Smooth muscle cell (in vitro differentiated cells): ENCODE data around the gene ZNF341. TPM values are rescaled to one million over a fixed set of nuclear protein-coding genes. Genes with fewer than 3 reads are reported as not detected.
"Not testable (repeated sequence)": the region's sequence is repeated elsewhere in the genome, so short reads cannot be mapped to it uniquely, and the experiment has no call there.

Experiments
- DNase-seq: peaks from one replicate; lab custom pipeline; 2025; ENCODE audit not compliant: unreplicated experiment; lab: John Stamatoyannopoulos, UW
- H2AFZ ChIP-seq: fragments of 200-600 bp; sonication (generic); 2 replicates; pipeline ENCODE4 v1.6.0; 2016; ENCODE audit warnings: antibody characterized with exemption, low read depth, mild to moderate bottlenecking
- H3F3A ChIP-seq: fragments of 200-600 bp; sonication (generic); 2 replicates; pipeline ENCODE4 v1.6.0; 2017; ENCODE audit warnings: antibody characterized with exemption, low read depth
- H3K27ac ChIP-seq: fragments of 200-600 bp; sonication (generic); 2 replicates; pipeline ENCODE4 v1.5.1; 2016; ENCODE audit warnings: low read depth, mild to moderate bottlenecking
- H3K27me3 ChIP-seq: fragments of 200-600 bp; sonication (generic); 2 replicates; pipeline ENCODE4 v1.6.1; 2016; ENCODE audit warnings: low read depth, mild to moderate bottlenecking
- H3K36me3 ChIP-seq: fragments of 200-600 bp; sonication (generic); 2 replicates; pipeline ENCODE4 v1.5.1; 2016; ENCODE audit warnings: low read depth
- H3K4me1 ChIP-seq: fragments of 200-600 bp; sonication (generic); 2 replicates; pipeline ENCODE4 v1.5.1; 2016; ENCODE audit warnings: low read depth
- H3K4me2 ChIP-seq: fragments of 200-600 bp; sonication (generic); 2 replicates; pipeline ENCODE4 v1.6.0; 2016; ENCODE audit warnings: mild to moderate bottlenecking
- H3K4me3 ChIP-seq: fragments of 200-600 bp; sonication (generic); 2 replicates; pipeline ENCODE4 v1.5.1; 2016; ENCODE audit warnings: mild to moderate bottlenecking
- H3K79me2 ChIP-seq: fragments of 200-600 bp; sonication (generic); 2 replicates; pipeline ENCODE4 v1.6.0; 2016; ENCODE audit warnings: low read depth, mild to moderate bottlenecking
- H3K9ac ChIP-seq: fragments of 200-600 bp; sonication (generic); 2 replicates; pipeline ENCODE4 v1.6.0; 2016; ENCODE audit warnings: low read depth
- H3K9me3 ChIP-seq: fragments of 200-600 bp; sonication (generic); replicated peaks from 2 replicates; pipeline ENCODE4 v1.5.1; 2016; ENCODE audit warnings: low read depth
- H4K20me1 ChIP-seq: fragments of 200-600 bp; sonication (generic); 2 replicates; pipeline ENCODE4 v1.6.0; 2016; ENCODE audit warnings: low read depth
- CTCF ChIP-seq: fragments of 200-600 bp; sonication (generic); IDR thresholded peaks from 2 replicates; pipeline ENCODE4 v1.5.1; 2017; ENCODE audit warnings: borderline replicate concordance, mild to moderate bottlenecking, antibody characterized with exemption; ENCODE audit not compliant: insufficient read depth, poor library complexity, severe bottlenecking
- WGBS: methylation state at CpG from one replicate; pipeline ENCODE4 v1.1.7; 2016; ENCODE audit warnings: low lambda C conversion rate; 5-methylcytosine and 5-hydroxymethylcytosine counted together
- polyA plus RNA-seq: library from polyadenylated mRNA; unstranded; fragments of >200 nt; fragmentation: Nextera tagmentation; extraction: Ambion mirVana; gene quantifications from 2 replicates; pipeline ENCODE4 v1.2.1, GENCODE V29; 2016
- total RNA-seq: library from RNA; depleted of rRNA; stranded (reverse); fragments of >200 nt; gene quantifications from 2 replicates; pipeline ENCODE4 v1.2.3, GENCODE V29; 2014

Gene ZNF341
- total and polyA plus RNA-seq, 2 experiments from 2014 or later: 1.2 to 2.0 TPM

GRCh38 chr20:33751775-33752174 lies 20.0 kb downstream of the ZNF341 start:
- no peak for TF ChIP-seq CTCF
- 96% methylated on average over 4 of the region's 4 CpGs for WGBS
- H3F3A ChIP-seq: no peaks in the 10 kb centered on the region

GRCh38 chr20:33753143-33753542 lies 21.3 kb downstream of the ZNF341 start:
- H3K9ac ChIP-seq: no peak overlapping the region
- DNase-seq: no peak
- WGBS: 97% methylated on average over 7 of the region's 7 CpGs
- peaks cover 6% of the 10 kb centered on the region for H3K9me3 ChIP-seq
- H2AFZ ChIP-seq: no peak overlapping the region
- H3K36me3 ChIP-seq: no peaks in the 10 kb centered on the region
- no peaks in the 10 kb centered on the region for H3K79me2 ChIP-seq
- H3K4me2 ChIP-seq: no peak overlapping the region
- H3K27ac ChIP-seq: no peak overlapping the region
- no peaks in the 10 kb centered on the region for H3F3A ChIP-seq
- H4K20me1 ChIP-seq: no peaks in the 10 kb centered on the region
- no peaks in the 10 kb centered on the region for H3K4me1 ChIP-seq
- H3K27me3 ChIP-seq: no peaks in the 10 kb centered on the region
- TF ChIP-seq CTCF: no peak
- H3K4me3 ChIP-seq: no peak overlapping the region

More at GRCh38 chr20:33751775-33752174, 20.0 kb downstream of the ZNF341 start:
- Histone ChIP-seq H3K79me2 (no peaks in the 10 kb centered on the region), H3K27me3 (no peaks in the 10 kb centered on the region), H2AFZ (no peak overlapping the region), H3K9me3 (no peaks in the 10 kb centered on the region), H3K27ac (no peak overlapping the region), H3K4me1 (no peaks in the 10 kb centered on the region), H4K20me1 (no peaks in the 10 kb centered on the region), H3K4me2 (no peak overlapping the region), H3K9ac (no peak overlapping the region), H3K36me3 (no peaks in the 10 kb centered on the region), H3K4me3 (no peak overlapping the region)
- no peak for DNase-seq

GRCh38 chr20:33753763-33754162 lies 22.0 kb downstream of the ZNF341 start:
- WGBS: 84% methylated on average over 5 of the region's 5 CpGs

GRCh38 chr20:33755936-33756490 lies 24.2 kb downstream of the ZNF341 start:
- H3K9me3 ChIP-seq, H2AFZ ChIP-seq, DNase-seq, H4K20me1 ChIP-seq, H3K27ac ChIP-seq, H3K79me2 ChIP-seq, H3F3A ChIP-seq, H3K4me1 ChIP-seq, H3K27me3 ChIP-seq, H3K4me3 ChIP-seq, H3K4me2 ChIP-seq, H3K9ac ChIP-seq, H3K36me3 ChIP-seq: not testable (repeated sequence)
- WGBS: 94% methylated on average over 10 of the region's 10 CpGs

More at GRCh38 chr20:33753763-33754162, 22.0 kb downstream of the ZNF341 start:
- Histone ChIP-seq H3F3A (no peaks in the 10 kb centered on the region), H4K20me1 (no peaks in the 10 kb centered on the region), H3K9me3 (peaks cover 6% of the 10 kb centered on the region), H3K79me2 (no peaks in the 10 kb centered on the region), H3K4me3 (no peak overlapping the region), H3K27ac (no peak overlapping the region), H2AFZ (no peak overlapping the region), H3K27me3 (no peaks in the 10 kb centered on the region), H3K36me3 (no peaks in the 10 kb centered on the region), H3K4me1 (no peaks in the 10 kb centered on the region), H3K4me2 (no peak overlapping the region), H3K9ac (no peak overlapping the region)
- DNase-seq: no peak
- no peak for TF ChIP-seq CTCF
